Testis (tissue), 3 donors: ENCODE data around the gene SERINC4. TPM values are rescaled to one million over a fixed set of nuclear protein-coding genes. Genes with fewer than 3 reads are reported as not detected.

Experiments used
- DNase-seq: peaks from one replicate; pipeline ENCODE4 v3.0.0-alpha.2; 2019
- H3K27ac ChIP-seq, 2 donors: fragments of 200-600 bp; sonication (generic); one replicate each; pipeline ENCODE4 v1.5.1; 2019
- H3K27me3 ChIP-seq: fragments of 200-600 bp; sonication (generic); one replicate; pipeline ENCODE4 v1.5.1; 2019
- H3K36me3 ChIP-seq: fragments of 200-600 bp; sonication (generic); one replicate; pipeline ENCODE4 v1.5.1; 2017; ENCODE audit warnings: low read depth; ENCODE audit errors: missing control alignments
- H3K4me1 ChIP-seq: fragments of 200-600 bp; sonication (generic); one replicate; pipeline ENCODE4 v1.5.1; 2019
- H3K4me3 ChIP-seq, 2 donors: fragments of 200-600 bp; sonication (generic); one replicate each; pipeline ENCODE4 v1.5.1; 2017 to 2019
- H3K9me3 ChIP-seq: fragments of 200-600 bp; sonication (generic); one replicate; pipeline ENCODE4 v1.5.1; 2017
- CTCF ChIP-seq, 3 experiments: fragments of 450-650 bp in 2 of 3; fragments of 200-600 bp in 1 of 3; sonication (generic) in 1 of 3; IDR thresholded peaks; one replicate each; pipeline ENCODE4 v1.5.1; 2016 to 2019; ENCODE audit warnings: antibody characterized with exemption in 3 of 3, mild to moderate bottlenecking in 2 of 3, moderate library complexity in 1 of 3
- POLR2A ChIP-seq: fragments of 450-650 bp; IDR thresholded peaks from one replicate; pipeline ENCODE4 v1.6.1; 2017; ENCODE audit warnings: antibody characterized with exemption, mild to moderate bottlenecking, moderate library complexity
- WGBS, 2 donors: methylation state at CpG; one replicate each; pipeline ENCODE4 v1.1.5; 2018; 5-methylcytosine and 5-hydroxymethylcytosine counted together
- intact Hi-C: fragments of 100-400 bp; cut with DNase I; formaldehyde crosslinking; loops from one replicate; pipeline ENCODE4 v1.15.1; 2023; ENCODE audit warnings: low total_unique reads
- polyA plus RNA-seq: library from polyadenylated mRNA; stranded (reverse); fragments of 350-450 nt; fragmentation: Illumina TruSeq; extraction: RNeasy Lipid Tissue Mini Kit (QIAGEN cat#74804); gene quantifications from one replicate; pipeline ENCODE4 v1.2.3, GENCODE V29; 2014; ENCODE audit warnings: low read depth, low replicate concordance; ENCODE audit not compliant: insufficient read depth
- total RNA-seq, 2 donors: library from RNA; depleted of rRNA; stranded (reverse); fragments of >200 nt; gene quantifications; one replicate each; pipeline ENCODE4 v1.2.3, GENCODE V29; 2016

SERINC4 gene
- total and polyA plus RNA-seq, 3 donors from 2014 or later, result 7.0 to 11.7 (median 11.7) TPM

DNA sequence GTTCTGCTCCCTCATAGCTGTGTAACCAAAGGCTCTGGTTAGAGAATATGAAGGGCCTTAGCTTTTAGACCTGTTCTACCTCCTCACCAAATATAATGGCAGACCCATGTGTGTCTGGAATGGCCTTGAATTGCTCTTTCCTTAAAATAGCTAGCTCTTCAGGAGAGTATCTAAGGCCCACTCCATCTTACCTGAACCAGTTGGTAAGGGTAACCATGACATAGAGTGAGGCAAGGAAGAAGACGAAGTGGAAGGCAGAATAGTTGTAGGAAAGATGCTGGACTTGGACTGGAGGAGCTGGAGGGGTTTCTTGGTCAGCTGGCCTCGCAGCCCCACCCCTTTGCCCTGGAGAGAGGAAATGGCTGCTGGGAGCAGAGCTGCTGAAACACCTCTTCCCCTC is 4.8 kb downstream of the SERINC4 start:
- Histone ChIP-seq H3K27me3 (no peaks in the 10 kb centered on the region), H3K4me1 (peaks cover 41% of the 10 kb centered on the region), H3K36me3 (no peaks in the 10 kb centered on the region), H3K27ac (peak overlapping the region in 1 of 2 donors; percentile 99), H3K4me3 (no peak overlapping the region), H3K9me3 (no peaks in the 10 kb centered on the region)
- TF ChIP-seq CTCF (IDR thresholded peaks at IDR 0.05) (no peak), POLR2A (no peak)
- intact Hi-C loops, result no loop called here
- DNase-seq, result no peak
- WGBS, 2 donors, result 86 to 92% methylated on average over 2 of the region's 2 CpGs

DNA sequence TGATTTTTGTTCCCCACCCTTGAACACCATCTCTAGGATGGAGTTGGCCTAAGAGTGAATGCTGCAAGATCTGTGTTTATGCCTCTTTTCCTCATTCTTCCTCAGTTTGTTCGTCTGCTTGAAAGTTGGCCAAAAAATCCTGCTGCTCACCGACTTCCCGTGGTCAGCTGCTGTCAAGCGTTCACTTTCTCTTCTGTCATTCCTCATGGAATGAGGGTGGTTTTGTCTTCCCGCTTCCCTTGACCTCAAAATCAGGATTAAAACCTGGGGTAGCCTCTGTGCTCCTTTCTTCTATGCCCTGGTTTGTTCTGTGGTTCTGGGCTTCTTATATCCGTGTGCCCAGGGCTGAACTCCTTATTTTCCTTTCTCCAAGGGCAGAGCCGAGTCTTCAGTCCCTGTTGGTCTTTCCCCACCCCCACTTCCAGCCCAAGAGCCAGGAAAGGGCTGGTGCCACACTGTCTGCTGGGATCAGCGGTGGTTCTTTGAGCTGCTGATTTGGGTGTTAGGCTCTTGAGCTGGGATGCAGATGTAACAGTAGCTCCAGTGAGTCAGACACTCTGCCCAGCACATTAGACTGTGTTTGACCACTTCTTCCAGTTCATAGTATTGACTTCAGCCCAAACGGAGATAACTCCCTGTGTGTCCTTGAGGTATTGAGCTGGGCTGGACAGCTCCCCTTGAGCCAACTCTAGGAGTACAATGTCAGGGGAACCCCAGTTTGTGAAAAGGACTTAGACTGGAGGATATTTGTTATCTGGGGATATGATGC is 5.6 kb downstream of the SERINC4 start:
- Histone ChIP-seq H3K36me3 (no peaks in the 10 kb centered on the region), H3K27me3 (no peaks in the 10 kb centered on the region), H3K4me3 (no peak overlapping the region), H3K9me3 (no peaks in the 10 kb centered on the region), H3K27ac (peak overlapping the region in 1 of 2 donors; percentile 99), H3K4me1 (peaks cover 34% of the 10 kb centered on the region)
- DNase-seq, result no peak
- WGBS, 2 donors, result 61 to 76% methylated on average over 8 to 9 of the region's 9 CpGs
- TF ChIP-seq CTCF (IDR thresholded peaks at IDR 0.05) (no peak), POLR2A (no peak)
- intact Hi-C loops, result no loop called here

DNA sequence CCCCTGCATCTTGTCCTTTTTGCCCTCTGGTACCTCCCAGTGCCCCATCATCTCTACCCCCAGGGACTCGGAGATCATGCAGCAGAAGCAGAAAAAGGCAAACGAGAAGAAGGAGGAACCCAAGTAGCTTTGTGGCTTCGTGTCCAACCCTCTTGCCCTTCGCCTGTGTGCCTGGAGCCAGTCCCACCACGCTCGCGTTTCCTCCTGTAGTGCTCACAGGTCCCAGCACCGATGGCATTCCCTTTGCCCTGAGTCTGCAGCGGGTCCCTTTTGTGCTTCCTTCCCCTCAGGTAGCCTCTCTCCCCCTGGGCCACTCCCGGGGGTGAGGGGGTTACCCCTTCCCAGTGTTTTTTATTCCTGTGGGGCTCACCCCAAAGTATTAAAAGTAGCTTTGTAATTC is 6.4 kb downstream of the SERINC4 start:
- Histone ChIP-seq H3K27me3 (no peaks in the 10 kb centered on the region), H3K36me3 (no peaks in the 10 kb centered on the region), H3K4me1 (peaks cover 30% of the 10 kb centered on the region), H3K4me3 (peak overlapping the region in 1 of 2 donors; percentile 95), H3K9me3 (no peaks in the 10 kb centered on the region), H3K27ac (peak overlapping the region; percentile 99)
- TF ChIP-seq CTCF (IDR thresholded peaks at IDR 0.05), result no peak
- no peak for TF ChIP-seq POLR2A
- WGBS, 2 donors, result 43 to 74% methylated on average over 10 of the region's 10 CpGs
- no peak for DNase-seq
- intact Hi-C loops, result no loop called here

- Histone ChIP-seq H3K36me3 (no peaks in the 10 kb centered on the region), H3K4me1 (peaks cover 23% of the 10 kb centered on the region), H3K27ac (peak overlapping the region; percentile 99), H3K27me3 (no peaks in the 10 kb centered on the region), H3K4me3 (peak overlapping the region; percentile 95 to 98), H3K9me3 (no peaks in the 10 kb centered on the region)
- DNase-seq, result peak; percentile 34
- no peak for TF ChIP-seq POLR2A
- TF ChIP-seq CTCF (IDR thresholded peaks at IDR 0.05), result no peak
- WGBS, 2 donors, result 0 to 1% methylated on average over 30 to 33 of the region's 33 CpGs
- intact Hi-C loops, result no loop called here
Measured at GRCh38 chr15:43792761-43793476, 7.1 kb downstream of the SERINC4 start.
